Measurements from ENCODE around the gene TMEM200B. TPM values are rescaled to one million over a fixed set of nuclear protein-coding genes. Genes with fewer than 3 reads are reported as not detected.
"Not testable (repeated sequence)": the region's sequence is repeated elsewhere in the genome, so short reads cannot be mapped to it uniquely, and the experiment has no call there.

Gene TMEM200B
- polyA plus RNA-seq, 1 experiment, result 10.5 TPM

- Histone ChIP-seq H3K27me3 (ENCODE audit: control insufficient read depth, insufficient read depth, low read length) (no peaks in the 10 kb centered on the region), H3K9me3 (ENCODE audit: control insufficient read depth, insufficient read depth, low read length) (no peaks in the 10 kb centered on the region), H3K27ac (ENCODE audit: low read depth, low read length) (no peak overlapping the region), H3K4me3 (ENCODE audit: low read depth, low read length) (no peak overlapping the region)
- no peak for DNase-seq (ENCODE audit: low read depth, low spot score)
- TF ChIP-seq, protein P1, sequence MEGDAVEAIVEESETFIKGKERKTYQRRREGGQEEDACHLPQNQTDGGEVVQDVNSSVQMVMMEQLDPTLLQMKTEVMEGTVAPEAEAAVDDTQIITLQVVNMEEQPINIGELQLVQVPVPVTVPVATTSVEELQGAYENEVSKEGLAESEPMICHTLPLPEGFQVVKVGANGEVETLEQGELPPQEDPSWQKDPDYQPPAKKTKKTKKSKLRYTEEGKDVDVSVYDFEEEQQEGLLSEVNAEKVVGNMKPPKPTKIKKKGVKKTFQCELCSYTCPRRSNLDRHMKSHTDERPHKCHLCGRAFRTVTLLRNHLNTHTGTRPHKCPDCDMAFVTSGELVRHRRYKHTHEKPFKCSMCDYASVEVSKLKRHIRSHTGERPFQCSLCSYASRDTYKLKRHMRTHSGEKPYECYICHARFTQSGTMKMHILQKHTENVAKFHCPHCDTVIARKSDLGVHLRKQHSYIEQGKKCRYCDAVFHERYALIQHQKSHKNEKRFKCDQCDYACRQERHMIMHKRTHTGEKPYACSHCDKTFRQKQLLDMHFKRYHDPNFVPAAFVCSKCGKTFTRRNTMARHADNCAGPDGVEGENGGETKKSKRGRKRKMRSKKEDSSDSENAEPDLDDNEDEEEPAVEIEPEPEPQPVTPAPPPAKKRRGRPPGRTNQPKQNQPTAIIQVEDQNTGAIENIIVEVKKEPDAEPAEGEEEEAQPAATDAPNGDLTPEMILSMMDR (IDR thresholded peaks at IDR 0.05; ENCODE audit: low read depth, low read length), result no peak
- ChIA-PET POLR2A (no interaction called here), CTCF (interaction anchor here (0.9 to 1.4 kb wide), 3 partner anchors 9 to 68 kb away, joined by 3 to 4 read pairs (median 3); partner anchors contain the start of gene SRSF4)
These were observed 10.1 kb downstream of the TMEM200B start for GRCh38 chr1:29113413-29114117.

DNA sequence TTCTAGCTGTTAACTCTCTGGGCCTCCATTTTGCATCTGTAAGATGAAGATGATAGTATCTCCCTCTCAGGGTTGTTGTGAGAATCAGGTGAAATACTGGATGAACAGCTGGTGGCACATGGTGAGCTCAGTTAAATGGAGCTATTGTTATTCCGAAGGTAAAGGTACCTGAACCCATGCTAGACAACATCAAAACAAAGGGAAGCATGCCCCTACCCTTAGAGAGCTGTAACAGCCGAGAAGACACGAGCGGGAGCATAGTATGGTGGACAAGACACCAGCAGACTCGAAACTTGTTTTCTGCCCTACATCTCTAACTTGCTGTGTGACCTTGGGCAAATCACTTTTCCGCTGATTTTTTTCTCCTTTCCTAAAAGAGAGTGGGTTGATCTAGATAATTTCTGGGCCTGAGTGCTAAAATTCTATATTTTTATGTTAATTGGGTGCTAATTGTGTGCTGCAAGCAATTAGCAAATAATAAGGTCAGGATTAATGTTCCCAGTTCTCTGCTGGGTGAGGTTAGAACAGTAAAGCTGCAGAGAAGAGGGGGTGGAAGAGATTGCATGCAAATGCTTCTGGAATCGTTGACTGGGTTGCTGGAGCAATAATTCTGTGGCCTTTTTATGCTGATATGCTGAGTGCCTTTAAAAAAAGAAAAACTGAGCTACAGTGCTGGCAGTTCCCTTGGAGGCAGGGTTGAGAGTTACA is 10.8 kb downstream of the TMEM200B start:
- Histone ChIP-seq H3K27me3 (ENCODE audit: control insufficient read depth, insufficient read depth, low read length) (no peaks in the 10 kb centered on the region), H3K9me3 (ENCODE audit: control insufficient read depth, insufficient read depth, low read length) (no peaks in the 10 kb centered on the region), H3K27ac (ENCODE audit: low read depth, low read length) (no peak overlapping the region), H3K4me3 (ENCODE audit: low read depth, low read length) (no peak overlapping the region)
- TF ChIP-seq, protein P1 (IDR thresholded peaks at IDR 0.05; ENCODE audit: low read depth, low read length), result no peak
- DNase-seq (ENCODE audit: low read depth, low spot score), result no peak
- CTCF ChIA-PET, result interaction anchor here (1.0 to 1.4 kb wide), 2 partner anchors 12 to 68 kb away, joined by 3 to 4 read pairs; partner anchors contain the start of gene SRSF4
- POLR2A ChIA-PET, result no interaction called here

GRCh38 chr1:29108041-29108440 is 15.7 kb downstream of the TMEM200B start:
- ChIA-PET POLR2A (interaction anchor here (0.6 kb wide), 1 partner anchor 194 kb away, joined by 4 read pairs; no protein-coding TSS in a partner anchor), CTCF (interaction anchor here (0.7 to 1.4 kb wide), 3 partner anchors 9 to 226 kb away, joined by 3 to 4 read pairs (median 4); no protein-coding TSS in a partner anchor)

GRCh38 chr1:29105822-29106221 is 17.9 kb downstream of the TMEM200B start:
- H3K4me3 ChIP-seq (ENCODE audit: low read depth, low read length), result no peak overlapping the region
- no peaks in the 10 kb centered on the region for H3K27me3 ChIP-seq (ENCODE audit: control insufficient read depth, insufficient read depth, low read length)
- H3K9me3 ChIP-seq (ENCODE audit: control insufficient read depth, insufficient read depth, low read length), result no peaks in the 10 kb centered on the region
- TF ChIP-seq, protein P1 (IDR thresholded peaks at IDR 0.05; ENCODE audit: low read depth, low read length), result no peak
- ChIA-PET CTCF (interaction anchor here (0.5 kb wide), 1 partner anchor 462 kb away, joined by 5 read pairs; no protein-coding TSS in a partner anchor), POLR2A (no interaction called here)
- no peak for DNase-seq (ENCODE audit: low read depth, low spot score)
- H3K27ac ChIP-seq (ENCODE audit: low read depth, low read length), result no peak overlapping the region

More at GRCh38 chr1:29108041-29108440, 15.7 kb downstream of the TMEM200B start:
- not testable (repeated sequence) for H3K27me3 ChIP-seq (ENCODE audit: control insufficient read depth, insufficient read depth, low read length); DNase-seq (ENCODE audit: low read depth, low spot score); H3K9me3 ChIP-seq (ENCODE audit: control insufficient read depth, insufficient read depth, low read length); H3K4me3 ChIP-seq (ENCODE audit: low read depth, low read length); H3K27ac ChIP-seq (ENCODE audit: low read depth, low read length)

DNA sequence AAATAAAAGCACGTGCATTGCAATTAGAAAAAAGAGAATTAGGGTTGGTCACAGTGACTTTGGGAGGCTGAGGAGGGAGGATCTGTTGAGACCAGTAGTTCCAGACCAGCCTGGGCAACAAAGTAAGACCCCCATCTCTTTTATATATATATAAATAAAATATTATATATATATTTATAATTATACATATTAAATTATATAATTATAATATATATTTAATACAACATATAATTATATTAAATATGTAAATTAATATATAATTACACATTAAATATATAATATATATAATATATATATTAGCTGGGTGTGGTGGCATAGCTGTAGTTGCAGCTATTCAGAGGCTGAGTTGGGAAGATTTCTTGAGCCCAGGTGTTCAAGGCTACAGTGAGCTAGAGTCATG is 23.2 kb downstream of the TMEM200B start:
- ChIA-PET POLR2A (no interaction called here), CTCF (interaction anchor here (0.7 kb wide), 1 partner anchor 224 kb away, joined by 3 read pairs; no protein-coding TSS in a partner anchor)
- no peak overlapping the region for H3K4me3 ChIP-seq (ENCODE audit: low read depth, low read length)
- H3K27me3 ChIP-seq (ENCODE audit: control insufficient read depth, insufficient read depth, low read length), result no peaks in the 10 kb centered on the region
- TF ChIP-seq, protein P1 (IDR thresholded peaks at IDR 0.05; ENCODE audit: low read depth, low read length), result no peak
- DNase-seq (ENCODE audit: low read depth, low spot score), result no peak
- H3K9me3 ChIP-seq (ENCODE audit: control insufficient read depth, insufficient read depth, low read length), result no peaks in the 10 kb centered on the region
- no peak overlapping the region for H3K27ac ChIP-seq (ENCODE audit: low read depth, low read length)
